Activated B cell treated with CpG ODN at 0.5 μM for 24 hours (primary cell): Measurements from ENCODE around the gene CORO2B. TPM values are rescaled to one million over a fixed set of nuclear protein-coding genes. Genes with fewer than 3 reads are reported as not detected.

Source experiments
- ATAC-seq: fragments of 200-7000 bp; cut with Tn5 transposase; one replicate; pipeline ENCODE4 v1.10.0; 2021; ENCODE audit warnings: low read depth, mild to moderate bottlenecking, moderate library complexity
- CTCF ChIA-PET: fragments of 350-600 bp; sonication (Branson Sonifier 250); formaldehyde crosslinking; loops from one replicate; lab custom pipeline; 2021; ENCODE audit warnings: antibody characterized with exemption; lab: Charles Lee
- POLR2A ChIA-PET: fragments of 350-600 bp; sonication (Branson Sonifier 250); formaldehyde crosslinking; loops from one replicate; lab custom pipeline; 2021; ENCODE audit warnings: antibody characterized with exemption; lab: Charles Lee
- DNase-seq: peaks from one replicate; pipeline ENCODE4 v3.0.0; 2022
- H3K27ac Mint-ChIP-seq: one replicate; pipeline ENCODE4 v1.8.0; 2020; ENCODE audit warnings: mixed read lengths
- H3K27me3 Mint-ChIP-seq: one replicate; pipeline ENCODE4 v1.8.0; 2021; ENCODE audit warnings: mixed read lengths
- H3K36me3 Mint-ChIP-seq: one replicate; pipeline ENCODE4 v1.8.0; 2021; ENCODE audit warnings: low read depth, mixed read lengths
- H3K4me1 Mint-ChIP-seq: one replicate; pipeline ENCODE4 v1.8.0; 2021; ENCODE audit warnings: mixed read lengths
- H3K4me3 Mint-ChIP-seq: one replicate; pipeline ENCODE4 v1.8.0; 2020; ENCODE audit warnings: mild to moderate bottlenecking, mixed read lengths
- H3K9me3 Mint-ChIP-seq: one replicate; pipeline ENCODE4 v1.8.0; 2020; ENCODE audit warnings: mixed read lengths
- CTCF ChIP-seq: fragments of 200-600 bp; IDR thresholded peaks from one replicate; pipeline ENCODE4 v1.8.0; 2022; ENCODE audit warnings: antibody characterized with exemption, mild to moderate bottlenecking
- intact Hi-C: fragments of 100-400 bp; cut with micrococcal nuclease; formaldehyde crosslinking; loops from one replicate; pipeline ENCODE4 v1.15.1; 2024
- total RNA-seq: library from RNA; stranded (reverse); gene quantifications from 2 replicates; pipeline ENCODE4 v1.2.3, GENCODE V29; 2022

The CORO2B gene
- total RNA-seq, 1 donor from 2014 or later, result 1.0 TPM

DNA sequence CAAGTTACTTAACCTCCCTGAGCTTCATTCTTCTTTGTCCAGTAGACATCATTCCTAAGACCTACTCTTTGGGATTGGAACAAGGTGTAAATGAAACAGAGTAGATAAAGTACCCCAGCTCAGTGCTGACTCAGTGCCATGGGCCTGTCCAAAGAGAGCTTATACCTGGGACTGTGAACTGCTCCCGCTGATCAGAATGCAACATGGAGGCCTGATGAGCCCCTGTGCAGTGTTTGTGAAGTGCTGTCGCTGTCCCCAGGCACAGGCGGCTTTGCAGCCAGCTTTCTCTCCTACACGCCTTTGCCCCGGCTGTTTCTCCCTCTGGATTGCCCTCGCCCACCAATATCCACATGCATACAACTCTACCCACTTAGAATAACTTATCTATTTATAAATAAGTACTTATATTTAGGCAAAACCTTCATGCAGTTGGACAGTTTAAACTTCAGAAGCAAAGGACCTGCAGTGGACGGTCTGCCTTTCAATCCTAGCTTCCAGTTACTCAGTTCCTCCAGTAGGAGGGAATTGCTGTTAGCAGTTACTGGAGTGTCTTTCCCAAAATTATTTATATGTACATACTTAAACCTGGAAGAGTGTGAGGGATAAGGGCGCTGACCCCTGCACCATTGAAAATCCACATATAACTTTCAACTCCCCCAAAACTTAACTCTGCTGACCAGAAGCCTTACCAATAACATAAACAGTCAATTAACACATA lies 80.0 kb downstream of the CORO2B start:
- H3K4me1 Mint-ChIP-seq, result no peaks in the 10 kb centered on the region
- CTCF ChIA-PET, result interaction anchor here (1.6 kb wide), 1 partner anchor 15 kb away, joined by 4 read pairs; no protein-coding TSS in a partner anchor
- no peak for ATAC-seq

DNA sequence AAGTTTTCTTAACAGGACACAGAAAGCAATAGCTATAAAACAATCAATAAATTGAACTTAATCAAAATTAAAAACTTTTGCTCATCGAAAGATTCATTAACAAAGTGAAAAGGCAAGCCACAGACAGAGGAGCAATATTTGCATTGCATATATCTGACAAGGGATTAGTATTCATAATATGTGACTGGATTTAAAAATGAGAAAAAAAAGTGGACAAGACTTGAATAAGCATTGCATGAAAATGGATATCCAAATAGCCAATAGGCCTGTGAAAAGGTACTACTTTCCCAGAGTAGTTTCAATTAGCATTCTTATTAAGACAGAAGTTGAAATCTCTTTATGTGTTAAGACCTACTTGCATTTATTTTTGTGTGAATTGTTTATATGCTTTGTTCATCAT lies 84.7 kb downstream of the CORO2B start:
- DNase-seq, result no peak
- no peak for ATAC-seq
- CTCF ChIA-PET, result interaction anchor here (0.7 to 2.4 kb wide), 2 partner anchors 11 to 111 kb away, joined by 3 to 12 read pairs; no protein-coding TSS in a partner anchor
- peaks cover 7% of the 10 kb centered on the region for H3K27me3 Mint-ChIP-seq
- POLR2A ChIA-PET, result no interaction called here
- TF ChIP-seq CTCF, result no peak
- peaks cover 11% of the 10 kb centered on the region for H3K4me1 Mint-ChIP-seq
- no peaks in the 10 kb centered on the region for H3K9me3 Mint-ChIP-seq
- intact Hi-C loops, result no loop called here
- H3K27ac Mint-ChIP-seq, result no peak overlapping the region
- H3K36me3 Mint-ChIP-seq, result peaks cover 5% of the 10 kb centered on the region
- no peak overlapping the region for H3K4me3 Mint-ChIP-seq

More for the DNA sequence above, 80.0 kb downstream of the CORO2B start:
- no peaks in the 10 kb centered on the region for H3K9me3 Mint-ChIP-seq
- DNase-seq, result no peak
- TF ChIP-seq CTCF, result no peak
- no peak overlapping the region for H3K4me3 Mint-ChIP-seq
- intact Hi-C loops, result no loop called here
- no peaks in the 10 kb centered on the region for H3K27me3 Mint-ChIP-seq
- POLR2A ChIA-PET, result no interaction called here
- peaks cover 4% of the 10 kb centered on the region for H3K36me3 Mint-ChIP-seq
- H3K27ac Mint-ChIP-seq, result no peak overlapping the region

DNA sequence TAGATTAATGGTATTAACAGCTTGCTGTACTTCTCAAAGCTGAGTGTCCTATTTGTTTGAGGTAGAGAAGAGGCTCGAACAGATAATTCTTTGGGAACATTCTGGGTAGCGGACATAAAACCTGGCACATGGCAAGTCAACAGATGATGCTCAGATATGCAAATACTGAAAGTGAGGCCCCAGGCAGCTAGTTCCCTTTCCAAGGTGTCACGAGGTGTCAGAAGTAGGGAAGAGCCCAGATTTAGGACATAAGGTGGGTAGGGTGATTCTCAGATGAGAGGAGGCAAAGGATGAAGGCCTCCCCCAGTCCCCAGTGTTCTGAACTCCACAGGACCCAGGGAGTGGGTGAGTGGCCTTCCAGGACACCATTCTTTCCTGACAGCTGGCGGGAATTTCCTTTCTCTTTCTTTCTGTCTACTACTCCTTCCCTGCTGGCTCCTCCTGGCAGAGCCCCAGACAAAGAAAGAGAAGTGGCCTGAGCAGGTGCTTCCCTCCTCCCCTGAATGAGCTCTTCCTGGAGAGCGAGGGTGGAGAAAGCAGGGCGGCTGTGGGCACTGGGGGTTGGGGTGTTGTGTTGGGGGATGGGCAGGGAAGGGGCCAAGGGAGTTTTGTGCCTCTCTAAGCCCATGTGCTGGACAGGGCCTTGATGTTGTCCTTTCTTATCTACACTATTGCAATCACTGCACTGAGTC lies 87.5 kb downstream of the CORO2B start:
- DNase-seq, result no peak
- Mint-ChIP-seq H3K27ac (no peak overlapping the region), H3K4me3 (no peak overlapping the region), H3K36me3 (peaks cover 3% of the 10 kb centered on the region), H3K9me3 (no peaks in the 10 kb centered on the region), H3K4me1 (peaks cover 11% of the 10 kb centered on the region), H3K27me3 (peaks cover 7% of the 10 kb centered on the region)
- ATAC-seq, result no peak
- intact Hi-C loops, result no loop called here
- no peak for TF ChIP-seq CTCF
- ChIA-PET POLR2A (no interaction called here), CTCF (interaction anchor here (0.6 to 1.4 kb wide), 5 partner anchors 8 to 109 kb away, joined by 3 to 12 read pairs (median 4); no protein-coding TSS in a partner anchor)

DNA sequence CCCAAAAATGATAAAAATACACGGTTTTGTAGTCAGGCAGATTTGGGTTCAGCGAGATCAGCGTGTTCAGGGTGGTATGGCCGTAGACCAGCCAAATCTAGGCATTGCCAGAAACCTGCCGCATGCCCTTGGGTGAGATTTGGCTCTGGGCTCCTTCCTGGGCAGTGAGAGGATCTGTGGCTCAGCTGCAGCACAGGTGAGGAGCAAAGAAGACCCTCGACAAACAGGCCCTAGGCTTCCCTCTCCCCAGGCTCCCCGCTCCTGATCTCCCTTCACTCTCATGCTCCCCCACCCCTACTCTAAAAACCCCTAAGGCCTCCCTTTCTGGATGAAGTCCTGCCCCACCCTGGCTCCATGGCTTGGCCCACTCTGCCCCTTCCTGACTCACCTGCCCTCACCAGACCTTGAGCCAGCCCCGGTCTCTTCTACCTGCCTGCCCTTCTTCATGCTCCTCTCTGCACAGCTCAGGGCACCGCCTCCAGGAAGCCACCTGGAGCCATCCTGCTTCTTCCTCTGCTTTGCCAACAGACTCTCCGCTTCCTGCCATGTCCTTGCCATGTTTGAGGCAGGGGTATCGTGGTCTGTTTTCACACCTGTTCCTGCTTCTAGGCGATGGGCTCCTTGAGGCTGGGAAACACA lies 88.1 kb downstream of the CORO2B start:
- Mint-ChIP-seq H3K4me3 (no peak overlapping the region), H3K9me3 (no peaks in the 10 kb centered on the region), H3K27me3 (peaks cover 11% of the 10 kb centered on the region), H3K36me3 (peaks cover 3% of the 10 kb centered on the region), H3K27ac (no peak overlapping the region), H3K4me1 (peaks cover 11% of the 10 kb centered on the region)
- DNase-seq (no peak), ATAC-seq (no peak)
- TF ChIP-seq CTCF, result no peak
- intact Hi-C loops, result no loop called here
- CTCF ChIA-PET, result interaction anchor here (0.9 kb wide), 1 partner anchor 209 kb away, joined by 3 read pairs; no protein-coding TSS in a partner anchor
- POLR2A ChIA-PET, result no interaction called here
